ENCODE data around the gene OTUD5.

The OTUD5 gene

DNA sequence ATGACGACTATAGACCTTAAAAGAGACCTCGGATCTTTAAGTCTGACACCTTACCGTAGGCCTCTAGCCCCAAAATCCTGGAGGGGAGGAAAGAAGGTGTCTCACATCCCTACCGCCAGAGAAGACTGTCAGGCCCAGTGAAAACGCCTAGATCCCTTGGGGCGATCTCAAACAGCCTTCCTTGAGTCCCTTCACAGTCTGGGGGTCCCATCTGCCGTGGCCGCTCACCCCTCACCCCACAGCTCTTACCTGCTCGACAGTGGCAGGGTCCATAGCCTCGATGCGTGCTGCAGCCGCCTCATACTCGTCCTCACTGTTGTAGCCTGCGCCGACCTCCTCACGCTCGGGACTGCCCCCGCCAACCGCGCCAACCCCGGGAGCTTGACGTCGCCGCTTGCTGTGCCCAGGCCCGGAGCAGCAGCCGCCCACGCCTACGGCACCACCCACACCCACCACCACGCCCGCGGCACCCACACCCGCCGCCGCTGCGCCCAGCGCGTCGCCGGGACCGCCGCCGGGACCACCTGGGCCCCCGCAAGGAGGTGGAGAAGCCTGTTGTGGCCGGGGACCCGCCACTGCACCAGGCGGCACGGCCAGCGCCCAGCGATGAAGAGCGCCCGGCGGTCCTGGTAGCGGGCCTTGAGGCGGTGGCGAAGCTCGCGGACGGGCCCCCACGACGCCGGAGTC lies 536 bp downstream of the OTUD5 start (continued):
- TF ChIP-seq, protein P1, sequence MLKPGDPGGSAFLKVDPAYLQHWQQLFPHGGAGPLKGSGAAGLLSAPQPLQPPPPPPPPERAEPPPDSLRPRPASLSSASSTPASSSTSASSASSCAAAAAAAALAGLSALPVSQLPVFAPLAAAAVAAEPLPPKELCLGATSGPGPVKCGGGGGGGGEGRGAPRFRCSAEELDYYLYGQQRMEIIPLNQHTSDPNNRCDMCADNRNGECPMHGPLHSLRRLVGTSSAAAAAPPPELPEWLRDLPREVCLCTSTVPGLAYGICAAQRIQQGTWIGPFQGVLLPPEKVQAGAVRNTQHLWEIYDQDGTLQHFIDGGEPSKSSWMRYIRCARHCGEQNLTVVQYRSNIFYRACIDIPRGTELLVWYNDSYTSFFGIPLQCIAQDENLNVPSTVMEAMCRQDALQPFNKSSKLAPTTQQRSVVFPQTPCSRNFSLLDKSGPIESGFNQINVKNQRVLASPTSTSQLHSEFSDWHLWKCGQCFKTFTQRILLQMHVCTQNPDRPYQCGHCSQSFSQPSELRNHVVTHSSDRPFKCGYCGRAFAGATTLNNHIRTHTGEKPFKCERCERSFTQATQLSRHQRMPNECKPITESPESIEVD (tag by site-specific recombination; IDR thresholded peaks at IDR 0.05) = no peak
- TF ChIP-seq, protein P2, sequence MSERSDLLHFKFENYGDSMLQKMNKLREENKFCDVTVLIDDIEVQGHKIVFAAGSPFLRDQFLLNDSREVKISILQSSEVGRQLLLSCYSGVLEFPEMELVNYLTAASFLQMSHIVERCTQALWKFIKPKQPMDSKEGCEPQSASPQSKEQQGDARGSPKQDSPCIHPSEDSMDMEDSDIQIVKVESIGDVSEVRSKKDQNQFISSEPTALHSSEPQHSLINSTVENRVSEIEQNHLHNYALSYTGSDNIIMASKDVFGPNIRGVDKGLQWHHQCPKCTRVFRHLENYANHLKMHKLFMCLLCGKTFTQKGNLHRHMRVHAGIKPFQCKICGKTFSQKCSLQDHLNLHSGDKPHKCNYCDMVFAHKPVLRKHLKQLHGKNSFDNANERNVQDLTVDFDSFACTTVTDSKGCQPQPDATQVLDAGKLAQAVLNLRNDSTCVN (tag by site-specific recombination; optimal IDR thresholded peaks at IDR 0.05) = peak; percentile 55
- TF ChIP-seq, protein P3, sequence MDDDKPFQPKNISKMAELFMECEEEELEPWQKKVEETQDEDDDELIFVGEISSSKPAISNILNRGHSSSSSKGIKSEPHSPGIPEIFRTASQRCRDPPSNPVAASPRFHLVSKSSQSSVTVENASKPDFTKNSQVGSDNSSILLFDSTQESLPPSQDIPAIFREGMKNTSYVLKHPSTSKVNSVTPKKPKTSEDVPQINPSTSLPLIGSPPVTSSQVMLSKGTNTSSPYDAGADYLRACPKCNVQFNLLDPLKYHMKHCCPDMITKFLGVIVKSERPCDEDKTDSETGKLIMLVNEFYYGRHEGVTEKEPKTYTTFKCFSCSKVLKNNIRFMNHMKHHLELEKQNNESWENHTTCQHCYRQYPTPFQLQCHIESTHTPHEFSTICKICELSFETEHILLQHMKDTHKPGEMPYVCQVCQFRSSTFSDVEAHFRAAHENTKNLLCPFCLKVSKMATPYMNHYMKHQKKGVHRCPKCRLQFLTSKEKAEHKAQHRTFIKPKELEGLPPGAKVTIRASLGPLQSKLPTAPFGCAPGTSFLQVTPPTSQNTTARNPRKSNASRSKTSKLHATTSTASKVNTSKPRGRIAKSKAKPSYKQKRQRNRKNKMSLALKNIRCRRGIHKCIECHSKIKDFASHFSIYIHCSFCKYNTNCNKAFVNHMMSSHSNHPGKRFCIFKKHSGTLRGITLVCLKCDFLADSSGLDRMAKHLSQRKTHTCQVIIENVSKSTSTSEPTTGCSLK (tag by site-specific recombination; IDR thresholded peaks at IDR 0.05) = no peak
- TF ChIP-seq ZNF843 (tag by site-specific recombination; IDR thresholded peaks at IDR 0.05) (no peak), ZXDB (tag by site-specific recombination; IDR thresholded peaks at IDR 0.05) (no peak), ZFP37 (tag by site-specific recombination; IDR thresholded peaks at IDR 0.05) (no peak), ZNF660 (tag by site-specific recombination; IDR thresholded peaks at IDR 0.05) (no peak), ZNF426 (tag by site-specific recombination; IDR thresholded peaks at IDR 0.05) (no peak), SCRT1 (tag by site-specific recombination; IDR thresholded peaks at IDR 0.05; ENCODE audit: borderline replicate concordance) (no peak), IKZF3 (tag by site-specific recombination; IDR thresholded peaks at IDR 0.05) (no peak), ZNF433 (tag by site-specific recombination; IDR thresholded peaks at IDR 0.05; ENCODE audit: low read depth) (no peak), ZNF555 (tag by site-specific recombination; conservative IDR thresholded peaks at IDR 0.05) (no peak), ZNF391 (tag by site-specific recombination; IDR thresholded peaks at IDR 0.05; ENCODE audit: borderline replicate concordance, low read depth) (no peak), ZNF501 (tag by site-specific recombination; IDR thresholded peaks at IDR 0.05) (no peak), ZNF266 (tag by site-specific recombination; IDR thresholded peaks at IDR 0.05; ENCODE audit: low read depth) (no peak), ZNF174 (tag by site-specific recombination; IDR thresholded peaks at IDR 0.05) (no peak), ZFHX2 (tag by site-specific recombination; conservative IDR thresholded peaks at IDR 0.05) (peak; percentile 92), ZNF639 (tag by site-specific recombination; IDR thresholded peaks at IDR 0.05) (no peak), EGR2 (tag by site-specific recombination; IDR thresholded peaks at IDR 0.05; ENCODE audit: low read depth) (peak; percentile 55; the same call in 1 of the 2 replicates), ZNF707 (tag by site-specific recombination; IDR thresholded peaks at IDR 0.05) (no peak), ZBTB8A (tag by site-specific recombination; IDR thresholded peaks at IDR 0.05) (no peak), ZBTB21 (tag by site-specific recombination; IDR thresholded peaks at IDR 0.05) (no peak), ZNF175 (tag by site-specific recombination; IDR thresholded peaks at IDR 0.05) (no peak), TCF7L2 (IDR thresholded peaks at IDR 0.05; ENCODE audit: borderline replicate concordance, low read depth, low read length) (no peak), ZNF768 (tag by site-specific recombination; IDR thresholded peaks at IDR 0.05) (no peak), ZNF621 (tag by site-specific recombination; IDR thresholded peaks at IDR 0.05) (no peak)
- TF ChIP-seq, protein P4, sequence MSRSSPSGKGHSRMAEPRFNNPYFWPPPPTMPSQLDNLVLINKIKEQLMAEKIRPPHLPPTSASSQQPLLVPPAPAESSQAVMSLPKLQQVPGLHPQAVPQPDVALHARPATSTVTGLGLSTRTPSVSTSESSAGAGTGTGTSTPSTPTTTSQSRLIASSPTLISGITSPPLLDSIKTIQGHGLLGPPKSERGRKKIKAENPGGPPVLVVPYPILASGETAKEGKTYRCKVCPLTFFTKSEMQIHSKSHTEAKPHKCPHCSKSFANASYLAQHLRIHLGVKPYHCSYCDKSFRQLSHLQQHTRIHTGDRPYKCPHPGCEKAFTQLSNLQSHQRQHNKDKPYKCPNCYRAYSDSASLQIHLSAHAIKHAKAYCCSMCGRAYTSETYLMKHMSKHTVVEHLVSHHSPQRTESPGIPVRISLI (tag by site-specific recombination; IDR thresholded peaks at IDR 0.05) = no peak
